ENCODE results near the gene VAMP3. TPM values are rescaled to one million over a fixed set of nuclear protein-coding genes. Genes with fewer than 3 reads are reported as not detected.

VAMP3 gene
- polyA plus RNA-seq, 1 donor from 2014 or later: 20.2 TPM

DNA sequence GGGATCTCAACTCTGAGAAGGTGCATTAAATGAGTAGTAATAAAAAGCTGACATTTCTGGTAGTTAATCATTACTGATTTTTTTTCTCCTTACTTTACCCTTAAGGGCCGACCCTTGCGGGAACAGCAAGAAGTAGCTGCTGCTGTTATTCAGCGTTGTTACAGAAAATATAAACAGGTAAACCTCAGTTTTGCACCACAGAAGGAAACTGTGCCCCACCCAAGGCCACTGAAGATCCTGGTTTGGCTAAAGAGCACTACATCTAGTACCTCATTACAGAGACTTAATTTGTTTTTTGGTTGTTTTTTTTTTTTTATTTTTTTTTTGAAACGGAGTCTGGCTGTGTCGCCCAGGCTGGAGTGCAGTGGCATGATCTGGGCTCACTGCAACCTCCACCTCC is 23.5 kb upstream of the VAMP3 start:
- no peaks in the 10 kb centered on the region for H3K27me3 ChIP-seq (ENCODE audit: insufficient read depth, low read depth, low read length)
- peaks cover 14% of the 10 kb centered on the region for H3K36me3 ChIP-seq (ENCODE audit: insufficient read depth, low read length)

GRCh38 chr1:7749126-7749525 is 22.0 kb upstream of the VAMP3 start:
- Histone ChIP-seq H3K79me2 (replicated peaks; ENCODE audit: insufficient read depth, low read length) (no peaks in the 10 kb centered on the region), H3K9ac (ENCODE audit: low read length) (no peak overlapping the region), H3K4me3 (ENCODE audit: low read length) (no peak overlapping the region), H4K20me1 (ENCODE audit: insufficient read depth) (no peaks in the 10 kb centered on the region), H3K9me3 (ENCODE audit: low read length) (no peaks in the 10 kb centered on the region), H3K36me3 (ENCODE audit: insufficient read depth, low read length) (peaks cover 14% of the 10 kb centered on the region), H3K27me3 (ENCODE audit: insufficient read depth, low read depth, low read length) (no peaks in the 10 kb centered on the region), H3F3A (ENCODE audit: insufficient read depth, low read length, poor library complexity, severe bottlenecking) (no peaks in the 10 kb centered on the region), H2AFZ (ENCODE audit: low read depth, low read length) (no peak overlapping the region), H3K27ac (ENCODE audit: low read length) (no peak overlapping the region), H3K9me2 (ENCODE audit: insufficient read depth, low read length) (no peaks in the 10 kb centered on the region), H3K4me2 (ENCODE audit: low read length) (no peak overlapping the region)
- TF ChIP-seq, protein P1, sequence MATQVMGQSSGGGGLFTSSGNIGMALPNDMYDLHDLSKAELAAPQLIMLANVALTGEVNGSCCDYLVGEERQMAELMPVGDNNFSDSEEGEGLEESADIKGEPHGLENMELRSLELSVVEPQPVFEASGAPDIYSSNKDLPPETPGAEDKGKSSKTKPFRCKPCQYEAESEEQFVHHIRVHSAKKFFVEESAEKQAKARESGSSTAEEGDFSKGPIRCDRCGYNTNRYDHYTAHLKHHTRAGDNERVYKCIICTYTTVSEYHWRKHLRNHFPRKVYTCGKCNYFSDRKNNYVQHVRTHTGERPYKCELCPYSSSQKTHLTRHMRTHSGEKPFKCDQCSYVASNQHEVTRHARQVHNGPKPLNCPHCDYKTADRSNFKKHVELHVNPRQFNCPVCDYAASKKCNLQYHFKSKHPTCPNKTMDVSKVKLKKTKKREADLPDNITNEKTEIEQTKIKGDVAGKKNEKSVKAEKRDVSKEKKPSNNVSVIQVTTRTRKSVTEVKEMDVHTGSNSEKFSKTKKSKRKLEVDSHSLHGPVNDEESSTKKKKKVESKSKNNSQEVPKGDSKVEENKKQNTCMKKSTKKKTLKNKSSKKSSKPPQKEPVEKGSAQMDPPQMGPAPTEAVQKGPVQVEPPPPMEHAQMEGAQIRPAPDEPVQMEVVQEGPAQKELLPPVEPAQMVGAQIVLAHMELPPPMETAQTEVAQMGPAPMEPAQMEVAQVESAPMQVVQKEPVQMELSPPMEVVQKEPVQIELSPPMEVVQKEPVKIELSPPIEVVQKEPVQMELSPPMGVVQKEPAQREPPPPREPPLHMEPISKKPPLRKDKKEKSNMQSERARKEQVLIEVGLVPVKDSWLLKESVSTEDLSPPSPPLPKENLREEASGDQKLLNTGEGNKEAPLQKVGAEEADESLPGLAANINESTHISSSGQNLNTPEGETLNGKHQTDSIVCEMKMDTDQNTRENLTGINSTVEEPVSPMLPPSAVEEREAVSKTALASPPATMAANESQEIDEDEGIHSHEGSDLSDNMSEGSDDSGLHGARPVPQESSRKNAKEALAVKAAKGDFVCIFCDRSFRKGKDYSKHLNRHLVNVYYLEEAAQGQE (IDR thresholded peaks at IDR 0.05; ENCODE audit: borderline replicate concordance): no peak
- TF ChIP-seq EP300 (conservative IDR thresholded peaks at IDR 0.05; ENCODE audit: poor library complexity, severe bottlenecking): no peak
- TF ChIP-seq MXI1 (conservative IDR thresholded peaks at IDR 0.05; ENCODE audit: poor library complexity, severe bottlenecking): no peak
- TF ChIP-seq SMC3 (conservative IDR thresholded peaks at IDR 0.05; ENCODE audit: poor library complexity): no peak
- TF ChIP-seq TAF1 (IDR thresholded peaks at IDR 0.05; ENCODE audit: low read depth): no peak
- no peak for TF ChIP-seq EZH2 (IDR thresholded peaks at IDR 0.05; ENCODE audit: borderline replicate concordance, insufficient read depth, low read length, poor library complexity, severe bottlenecking)
- no peak for TF ChIP-seq POLR2AphosphoS5 (IDR thresholded peaks at IDR 0.05)
- TF ChIP-seq RAD21 (conservative IDR thresholded peaks at IDR 0.05): no peak

More for the DNA sequence above, 23.5 kb upstream of the VAMP3 start:
- H3K4me2 ChIP-seq (ENCODE audit: low read length): no peak overlapping the region
- no peak overlapping the region for H3K27ac ChIP-seq (ENCODE audit: low read length)
- H3K4me3 ChIP-seq (ENCODE audit: low read length): no peak overlapping the region
- H3K9me2 ChIP-seq (ENCODE audit: insufficient read depth, low read length): no peaks in the 10 kb centered on the region
- no peaks in the 10 kb centered on the region for H4K20me1 ChIP-seq (ENCODE audit: insufficient read depth)
- no peaks in the 10 kb centered on the region for H3F3A ChIP-seq (ENCODE audit: insufficient read depth, low read length, poor library complexity, severe bottlenecking)
- H2AFZ ChIP-seq (ENCODE audit: low read depth, low read length): no peak overlapping the region
- no peak overlapping the region for H3K9ac ChIP-seq (ENCODE audit: low read length)
- H3K79me2 ChIP-seq (replicated peaks; ENCODE audit: insufficient read depth, low read length): no peaks in the 10 kb centered on the region
- H3K9me3 ChIP-seq (ENCODE audit: low read length): no peaks in the 10 kb centered on the region
- TF ChIP-seq MXI1 (conservative IDR thresholded peaks at IDR 0.05; ENCODE audit: poor library complexity, severe bottlenecking) (no peak), RAD21 (conservative IDR thresholded peaks at IDR 0.05) (no peak), POLR2AphosphoS5 (IDR thresholded peaks at IDR 0.05) (no peak), EP300 (conservative IDR thresholded peaks at IDR 0.05; ENCODE audit: poor library complexity, severe bottlenecking) (no peak), EZH2 (IDR thresholded peaks at IDR 0.05; ENCODE audit: borderline replicate concordance, insufficient read depth, low read length, poor library complexity, severe bottlenecking) (no peak), TAF1 (IDR thresholded peaks at IDR 0.05; ENCODE audit: low read depth) (no peak), SMC3 (conservative IDR thresholded peaks at IDR 0.05; ENCODE audit: poor library complexity) (no peak)
- TF ChIP-seq, protein P2, sequence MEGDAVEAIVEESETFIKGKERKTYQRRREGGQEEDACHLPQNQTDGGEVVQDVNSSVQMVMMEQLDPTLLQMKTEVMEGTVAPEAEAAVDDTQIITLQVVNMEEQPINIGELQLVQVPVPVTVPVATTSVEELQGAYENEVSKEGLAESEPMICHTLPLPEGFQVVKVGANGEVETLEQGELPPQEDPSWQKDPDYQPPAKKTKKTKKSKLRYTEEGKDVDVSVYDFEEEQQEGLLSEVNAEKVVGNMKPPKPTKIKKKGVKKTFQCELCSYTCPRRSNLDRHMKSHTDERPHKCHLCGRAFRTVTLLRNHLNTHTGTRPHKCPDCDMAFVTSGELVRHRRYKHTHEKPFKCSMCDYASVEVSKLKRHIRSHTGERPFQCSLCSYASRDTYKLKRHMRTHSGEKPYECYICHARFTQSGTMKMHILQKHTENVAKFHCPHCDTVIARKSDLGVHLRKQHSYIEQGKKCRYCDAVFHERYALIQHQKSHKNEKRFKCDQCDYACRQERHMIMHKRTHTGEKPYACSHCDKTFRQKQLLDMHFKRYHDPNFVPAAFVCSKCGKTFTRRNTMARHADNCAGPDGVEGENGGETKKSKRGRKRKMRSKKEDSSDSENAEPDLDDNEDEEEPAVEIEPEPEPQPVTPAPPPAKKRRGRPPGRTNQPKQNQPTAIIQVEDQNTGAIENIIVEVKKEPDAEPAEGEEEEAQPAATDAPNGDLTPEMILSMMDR (IDR thresholded peaks at IDR 0.05; ENCODE audit: poor library complexity, severe bottlenecking): no peak
- TF ChIP-seq, protein P1 (IDR thresholded peaks at IDR 0.05; ENCODE audit: borderline replicate concordance): no peak

All from neural cell (in vitro differentiated cells).